Posterior vena cava (tissue), 2 donors: ENCODE results near the gene CHST13. TPM values are rescaled to one million over a fixed set of nuclear protein-coding genes. Genes with fewer than 3 reads are reported as not detected.

Source experiments
- DNase-seq: peaks from one replicate; pipeline ENCODE4 v3.0.0-alpha.2; 2020; ENCODE audit warnings: low spot score
- intact Hi-C, 2 donors: fragments of 100-400 bp; cut with DNase I; formaldehyde crosslinking; loops; one replicate each; pipeline versions ENCODE4 v1.14.1 to v1.14.2; 2022 to 2023
- total RNA-seq, 2 donors: library from RNA; stranded (reverse); fragmentation: NEBNext Ultra II Directional; extraction: Animal tissue kit (Norgen Biotek cat#: 25700); gene quantifications; one replicate each; pipeline ENCODE4 v1.2.1, GENCODE V29; 2021
- donor health status: DM: yes; HTN: yes; CAD: no.
- donor health status: DM: yes; HTN: yes; CAD: no.

CHST13 gene
- total RNA-seq, 2 donors from 2014 or later: 0.86 to 0.88 TPM

GRCh38 chr3:126486360-126486847 is 37.6 kb upstream of the CHST13 start:
- DNase-seq: no peak

GRCh38 chr3:126487151-126487771 is 36.7 kb upstream of the CHST13 start:
- no peak for DNase-seq
- intact Hi-C loops: loop anchor here in 1 of 2 donors (1.0 kb wide), 1 partner anchor 22 kb away; no protein-coding TSS in a partner anchor

More at GRCh38 chr3:126486360-126486847, 37.6 kb upstream of the CHST13 start:
- intact Hi-C loops: no loop called here

- no peak for DNase-seq
- intact Hi-C loops: no loop called here
These were observed 35.8 kb upstream of the CHST13 start for GRCh38 chr3:126488185-126488584.

- intact Hi-C loops: no loop called here
- DNase-seq: no peak
These were observed 34.9 kb upstream of the CHST13 start for GRCh38 chr3:126488886-126489569.

GRCh38 chr3:126490619-126491018 is 33.3 kb upstream of the CHST13 start:
- peak; percentile 63 for DNase-seq
- intact Hi-C loops: no loop called here

GRCh38 chr3:126491221-126492013 is 32.5 kb upstream of the CHST13 start:
- no peak for DNase-seq
- intact Hi-C loops: no loop called here

- intact Hi-C loops: no loop called here
These were observed 30.9 kb upstream of the CHST13 start for GRCh38 chr3:126493051-126493450.

GRCh38 chr3:126493739-126494138 is 30.2 kb upstream of the CHST13 start:
- no peak for DNase-seq
- intact Hi-C loops: no loop called here

More at GRCh38 chr3:126493051-126493450, 30.9 kb upstream of the CHST13 start:
- DNase-seq: no peak

GRCh38 chr3:126494204-126494969 is 29.6 kb upstream of the CHST13 start:
- DNase-seq: no peak
- intact Hi-C loops: no loop called here

GRCh38 chr3:126494970-126495230 is 29.1 kb upstream of the CHST13 start:
- intact Hi-C loops: no loop called here
- no peak for DNase-seq

- intact Hi-C loops: no loop called here
- no peak for DNase-seq
These were observed 28.2 kb upstream of the CHST13 start for GRCh38 chr3:126495786-126496185.

- intact Hi-C loops: no loop called here
- no peak for DNase-seq
These were observed 26.8 kb upstream of the CHST13 start for GRCh38 chr3:126496894-126497850.

GRCh38 chr3:126497956-126498355 is 26.0 kb upstream of the CHST13 start:
- no peak for DNase-seq

GRCh38 chr3:126498461-126498860 is 25.5 kb upstream of the CHST13 start:
- DNase-seq: no peak
- intact Hi-C loops: no loop called here

More at GRCh38 chr3:126497956-126498355, 26.0 kb upstream of the CHST13 start:
- intact Hi-C loops: no loop called here

- no peak for DNase-seq
- intact Hi-C loops: no loop called here
These were observed 25.0 kb upstream of the CHST13 start for GRCh38 chr3:126498929-126499328.

GRCh38 chr3:126499401-126499800 is 24.6 kb upstream of the CHST13 start:
- intact Hi-C loops: no loop called here
- no peak for DNase-seq

GRCh38 chr3:126500016-126500415 is 23.9 kb upstream of the CHST13 start:
- intact Hi-C loops: no loop called here
- DNase-seq: no peak

- DNase-seq: no peak
- intact Hi-C loops: no loop called here
These were observed 22.9 kb upstream of the CHST13 start for GRCh38 chr3:126501054-126501453.
